ENCODE results near the gene MRPS6.

DNA sequence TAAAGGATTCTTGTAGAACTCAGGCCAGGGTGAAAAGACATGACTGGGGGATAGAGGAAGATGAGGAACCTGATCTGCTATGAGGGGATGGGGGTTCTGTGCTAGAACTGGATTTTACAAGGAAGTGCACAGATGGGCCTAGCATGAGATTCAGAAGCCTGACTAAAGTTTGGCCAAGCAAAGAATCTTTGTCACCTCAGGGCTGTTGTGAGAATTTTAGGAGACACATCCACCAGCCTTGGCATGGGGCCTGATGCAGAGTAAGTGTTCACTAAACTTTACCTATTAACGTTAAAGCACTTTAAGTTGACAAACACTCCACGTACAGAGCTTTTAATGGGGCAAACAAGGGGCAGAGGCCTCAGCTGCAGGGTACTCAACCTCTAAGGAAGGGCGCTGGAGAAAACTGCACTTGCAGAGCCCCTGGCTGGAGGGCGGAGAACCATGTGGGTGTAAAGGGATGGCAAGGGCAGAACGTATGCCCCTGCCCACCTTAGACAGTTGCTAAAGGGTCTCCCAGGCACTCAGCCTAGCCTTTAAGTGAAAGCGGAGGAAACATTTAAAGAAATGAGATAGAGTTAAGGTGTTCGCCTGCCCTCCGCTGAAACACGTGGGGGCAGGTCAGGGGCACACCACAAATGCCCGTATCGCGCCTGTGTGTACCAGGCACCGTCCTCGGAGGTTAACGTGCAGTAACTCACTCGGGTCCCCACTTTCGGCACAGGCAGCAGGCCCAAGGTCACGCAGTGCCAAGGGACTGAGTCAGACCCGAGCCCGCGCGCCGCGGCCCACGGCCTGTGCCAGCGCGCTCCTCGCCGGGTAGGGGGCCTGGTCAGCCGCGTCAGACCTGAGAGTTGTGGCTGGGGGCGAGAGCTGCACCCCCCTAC is 990 bp upstream of the MRPS6 start:
- TF ChIP-seq TAF1 (IDR thresholded peaks at IDR 0.05; ENCODE audit: low read depth, low read length) (no peak), POLR2A (IDR thresholded peaks at IDR 0.05; ENCODE audit: low read depth, low read length) (no peak), POLR2AphosphoS5 (IDR thresholded peaks at IDR 0.05; ENCODE audit: low read depth, low read length) (no peak), SPI1 (IDR thresholded peaks at IDR 0.05; ENCODE audit: low read depth, low read length) (no peak), POU2F2 (IDR thresholded peaks at IDR 0.05; ENCODE audit: low read depth, low read length) (no peak)
